Measurements from ENCODE around the gene INCA1.

INCA1 gene

GRCh38 chr17:4942760-4943508 is 54.4 kb downstream of the INCA1 start:
- H3K79me2 ChIP-seq (ENCODE audit: insufficient read depth, low read depth): peaks cover 8% of the 10 kb centered on the region; the same call in 1 of the 2 replicates
- no peak overlapping the region for H3K9ac ChIP-seq
- H3K4me2 ChIP-seq: no peak overlapping the region
- H3K4me3 ChIP-seq (IDR thresholded peaks at IDR 0.05; ENCODE audit: insufficient read depth, low read depth, low read length): no peak overlapping the region
- H3K4me1 ChIP-seq (ENCODE audit: low read depth, poor library complexity, severe bottlenecking): no peaks in the 10 kb centered on the region
- H3K27me3 ChIP-seq (ENCODE audit: insufficient read depth, low read depth): no peaks in the 10 kb centered on the region
- no peak for TF ChIP-seq CTCF (conservative IDR thresholded peaks at IDR 0.05; ENCODE audit: low read depth, low read length)
- H2AFZ ChIP-seq (ENCODE audit: low read depth): no peak overlapping the region
- H3K36me3 ChIP-seq (ENCODE audit: insufficient read depth): no peaks in the 10 kb centered on the region
- H3K27ac ChIP-seq: no peak overlapping the region
- H4K20me1 ChIP-seq (ENCODE audit: insufficient read depth): no peaks in the 10 kb centered on the region

GRCh38 chr17:4941319-4941610 is 56.1 kb downstream of the INCA1 start:
- Histone ChIP-seq H3K4me3 (IDR thresholded peaks at IDR 0.05; ENCODE audit: insufficient read depth, low read depth, low read length) (no peak overlapping the region), H4K20me1 (ENCODE audit: insufficient read depth) (no peaks in the 10 kb centered on the region), H3K4me2 (peak overlapping the region; percentile 45; the same call in 1 of the 2 replicates), H3K36me3 (ENCODE audit: insufficient read depth) (no peaks in the 10 kb centered on the region), H3K79me2 (ENCODE audit: insufficient read depth, low read depth) (no peaks in the 10 kb centered on the region; the same call in 1 of the 2 replicates), H3K4me1 (ENCODE audit: low read depth, poor library complexity, severe bottlenecking) (no peaks in the 10 kb centered on the region), H3K27ac (peak overlapping the region; percentile 60; the same call in 1 of the 2 replicates), H3K9ac (peak overlapping the region; percentile 73; the same call in 1 of the 2 replicates), H2AFZ (ENCODE audit: low read depth) (no peak overlapping the region), H3K27me3 (ENCODE audit: insufficient read depth, low read depth) (no peaks in the 10 kb centered on the region)
- no peak for TF ChIP-seq CTCF (conservative IDR thresholded peaks at IDR 0.05; ENCODE audit: low read depth, low read length)

- H3K36me3 ChIP-seq (ENCODE audit: insufficient read depth): no peaks in the 10 kb centered on the region
- peak overlapping the region; percentile 45; the same call in 1 of the 2 replicates for H3K4me2 ChIP-seq
- H3K9ac ChIP-seq: peak overlapping the region; percentile 73; the same call in 1 of the 2 replicates
- no peaks in the 10 kb centered on the region for H3K79me2 ChIP-seq (ENCODE audit: insufficient read depth, low read depth)
- no peaks in the 10 kb centered on the region for H3K4me1 ChIP-seq (ENCODE audit: low read depth, poor library complexity, severe bottlenecking)
- no peak for TF ChIP-seq CTCF (conservative IDR thresholded peaks at IDR 0.05; ENCODE audit: low read depth, low read length)
- no peaks in the 10 kb centered on the region for H4K20me1 ChIP-seq (ENCODE audit: insufficient read depth)
- H3K27ac ChIP-seq: peak overlapping the region; percentile 60
- no peaks in the 10 kb centered on the region for H3K27me3 ChIP-seq (ENCODE audit: insufficient read depth, low read depth)
- H2AFZ ChIP-seq (ENCODE audit: low read depth): no peak overlapping the region
- H3K4me3 ChIP-seq (IDR thresholded peaks at IDR 0.05; ENCODE audit: insufficient read depth, low read depth, low read length): no peak overlapping the region
These were observed 56.6 kb downstream of the INCA1 start for GRCh38 chr17:4940555-4941318.

GRCh38 chr17:4939796-4940554 is 57.3 kb downstream of the INCA1 start, which contains the start of the genes RNF167 and SLC25A11:
Gene RNF167 (plus strand): TSS chr17:4940268. CDS start chr17:4940910, 642 bp downstream.
Gene SLC25A11 (minus strand): TSS chr17:4940046. CDS start chr17:4939910, 136 bp downstream.
- no peak within 1 kb of the TSS; the same call in 1 of the 2 replicates for H2AFZ ChIP-seq (ENCODE audit: low read depth)
- no peaks in the 10 kb centered on the region for H3K4me1 ChIP-seq (ENCODE audit: low read depth, poor library complexity, severe bottlenecking)
- no peak within 1 kb of the TSS for H3K4me3 ChIP-seq (IDR thresholded peaks at IDR 0.05; ENCODE audit: insufficient read depth, low read depth, low read length)
- H3K36me3 ChIP-seq (ENCODE audit: insufficient read depth): no peaks in the 10 kb centered on the region
- H3K79me2 ChIP-seq (ENCODE audit: insufficient read depth, low read depth): no peaks in the 10 kb centered on the region
- no peaks in the 10 kb centered on the region for H3K27me3 ChIP-seq (ENCODE audit: insufficient read depth, low read depth)
- H3K27ac ChIP-seq: peak within 1 kb of the TSS; percentile 60
- TF ChIP-seq CTCF (conservative IDR thresholded peaks at IDR 0.05; ENCODE audit: low read depth, low read length): no peak
- no peaks in the 10 kb centered on the region for H4K20me1 ChIP-seq (ENCODE audit: insufficient read depth)
- H3K4me2 ChIP-seq: peak within 1 kb of the TSS; percentile 45; the same call in 1 of the 2 replicates
- H3K9ac ChIP-seq: peak within 1 kb of the TSS; percentile 73; the same call in 1 of the 2 replicates
